AG09319 (cell line): ENCODE measurements around the gene CX3CR1.

Experiments
- DNase-seq: peaks from one replicate; pipeline ENCODE4 v3.0.0-alpha.2; 2010; ENCODE audit warnings: low read depth; ENCODE audit errors: extremely low read depth
- TF ChIP-seq, protein P1 (sequence below): IDR thresholded peaks from 2 replicates; pipeline ENCODE4 v1.5.1; 2011; ENCODE audit warnings: low read depth, mild to moderate bottlenecking, inconsistent platforms, low read length, moderate library complexity

CX3CR1 gene

GRCh38 chr3:39220407-39221140, 59.3 kb downstream of the CX3CR1 start:
- DNase-seq, result no peak
- TF ChIP-seq, protein P1, sequence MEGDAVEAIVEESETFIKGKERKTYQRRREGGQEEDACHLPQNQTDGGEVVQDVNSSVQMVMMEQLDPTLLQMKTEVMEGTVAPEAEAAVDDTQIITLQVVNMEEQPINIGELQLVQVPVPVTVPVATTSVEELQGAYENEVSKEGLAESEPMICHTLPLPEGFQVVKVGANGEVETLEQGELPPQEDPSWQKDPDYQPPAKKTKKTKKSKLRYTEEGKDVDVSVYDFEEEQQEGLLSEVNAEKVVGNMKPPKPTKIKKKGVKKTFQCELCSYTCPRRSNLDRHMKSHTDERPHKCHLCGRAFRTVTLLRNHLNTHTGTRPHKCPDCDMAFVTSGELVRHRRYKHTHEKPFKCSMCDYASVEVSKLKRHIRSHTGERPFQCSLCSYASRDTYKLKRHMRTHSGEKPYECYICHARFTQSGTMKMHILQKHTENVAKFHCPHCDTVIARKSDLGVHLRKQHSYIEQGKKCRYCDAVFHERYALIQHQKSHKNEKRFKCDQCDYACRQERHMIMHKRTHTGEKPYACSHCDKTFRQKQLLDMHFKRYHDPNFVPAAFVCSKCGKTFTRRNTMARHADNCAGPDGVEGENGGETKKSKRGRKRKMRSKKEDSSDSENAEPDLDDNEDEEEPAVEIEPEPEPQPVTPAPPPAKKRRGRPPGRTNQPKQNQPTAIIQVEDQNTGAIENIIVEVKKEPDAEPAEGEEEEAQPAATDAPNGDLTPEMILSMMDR, result no peak

GRCh38 chr3:39219702-39220101, 60.1 kb downstream of the CX3CR1 start:
- no peak for DNase-seq
- TF ChIP-seq, protein P1, result no peak

DNA sequence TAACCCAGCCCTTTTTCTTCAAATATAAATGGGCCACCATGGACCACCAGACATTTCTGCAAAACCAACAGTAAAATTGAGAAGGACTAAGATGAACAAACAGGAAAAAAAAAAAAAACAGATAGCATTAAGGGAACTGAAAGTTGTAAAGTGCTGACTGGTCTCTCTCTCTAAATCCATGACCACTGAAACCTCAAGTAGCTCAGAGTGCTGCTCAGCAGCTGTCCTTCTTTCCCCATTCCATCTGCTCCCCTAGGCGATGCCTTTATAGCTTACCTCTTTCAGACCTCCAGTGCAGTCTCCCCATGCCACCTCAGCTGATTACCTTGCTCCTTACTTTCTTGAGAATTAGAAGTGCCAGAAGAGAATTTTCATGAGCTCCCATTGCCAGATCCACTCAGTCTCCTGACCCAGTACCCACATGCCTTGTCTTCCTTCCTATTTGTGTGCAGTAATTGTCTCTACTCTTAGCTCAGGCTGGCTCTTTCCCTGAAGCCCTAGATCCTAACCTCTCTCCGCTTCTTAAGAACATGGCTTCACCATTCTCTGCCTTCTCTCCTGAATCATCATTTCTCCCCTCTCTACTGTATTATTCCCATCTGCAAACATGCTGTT, 63.6 kb downstream of the CX3CR1 start:
- TF ChIP-seq, protein P1, result no peak
- no peak for DNase-seq

GRCh38 chr3:39213613-39214012, 66.2 kb downstream of the CX3CR1 start:
- DNase-seq, result no peak
- TF ChIP-seq, protein P1, result no peak
